Neural crest cell (in vitro differentiated cells): ENCODE data around the gene OSBPL1A. TPM values are rescaled to one million over a fixed set of nuclear protein-coding genes. Genes with fewer than 3 reads are reported as not detected.

Source experiments
- DNase-seq: peaks from one replicate; pipeline ENCODE4 v3.0.0; 2021; ENCODE audit warnings: low read depth, mixed read lengths, low spot score
- H3K27ac Mint-ChIP-seq: one replicate; pipeline ENCODE4 v1.8.0; 2021; ENCODE audit warnings: mild to moderate bottlenecking, mixed read lengths; ENCODE audit not compliant: unreplicated experiment
- H3K27me3 Mint-ChIP-seq: 2 replicates; pipeline ENCODE4 v1.8.0; 2021; ENCODE audit warnings: low read depth, mild to moderate bottlenecking, mixed read lengths
- H3K36me3 Mint-ChIP-seq: 2 replicates; pipeline ENCODE4 v1.8.0; 2021; ENCODE audit warnings: low read depth, mild to moderate bottlenecking, mixed read lengths
- H3K4me1 Mint-ChIP-seq: 2 replicates; pipeline ENCODE4 v1.8.0; 2021; ENCODE audit warnings: mixed read lengths
- H3K4me3 Mint-ChIP-seq: one replicate; pipeline ENCODE4 v1.8.0; 2021; ENCODE audit warnings: mild to moderate bottlenecking, mixed read lengths
- H3K9me3 Mint-ChIP-seq: 2 replicates; pipeline ENCODE4 v1.8.0; 2021; ENCODE audit warnings: mixed read lengths
- total RNA-seq: library from RNA; stranded (reverse); gene quantifications from 2 replicates; pipeline ENCODE4 v1.2.1, GENCODE V29; 2021
- TF ChIP-seq, protein P1 (sequence below): fragments of 200-600 bp; sonication (generic); conservative IDR thresholded peaks from 2 replicates; pipeline ENCODE4 v1.5.0; 2021; ENCODE audit warnings: antibody characterized with exemption, mild to moderate bottlenecking

Gene OSBPL1A
- total RNA-seq, 1 donor from 2014 or later, result 45.8 TPM

DNA sequence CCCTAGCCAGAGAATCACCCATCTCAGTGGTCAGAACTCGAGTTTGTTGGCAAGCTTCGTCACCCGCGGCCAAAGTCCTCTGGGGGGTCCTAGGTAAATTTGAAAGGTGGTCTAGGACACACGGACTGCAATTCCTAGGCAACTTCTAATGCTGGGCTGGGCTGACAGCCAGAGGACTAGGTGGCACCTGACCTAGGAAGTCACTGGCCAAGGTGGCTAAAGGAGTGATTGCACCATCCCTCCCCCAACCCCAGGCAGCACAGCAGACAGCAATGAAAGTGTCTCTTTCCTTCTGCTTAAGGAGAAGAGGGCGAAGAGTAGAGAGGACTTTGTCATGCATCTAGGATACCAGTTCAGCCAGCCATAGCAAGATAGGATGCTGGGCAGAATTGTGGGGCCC is 147.9 kb downstream of the OSBPL1A start:
- no peaks in the 10 kb centered on the region for H3K27me3 Mint-ChIP-seq

DNA sequence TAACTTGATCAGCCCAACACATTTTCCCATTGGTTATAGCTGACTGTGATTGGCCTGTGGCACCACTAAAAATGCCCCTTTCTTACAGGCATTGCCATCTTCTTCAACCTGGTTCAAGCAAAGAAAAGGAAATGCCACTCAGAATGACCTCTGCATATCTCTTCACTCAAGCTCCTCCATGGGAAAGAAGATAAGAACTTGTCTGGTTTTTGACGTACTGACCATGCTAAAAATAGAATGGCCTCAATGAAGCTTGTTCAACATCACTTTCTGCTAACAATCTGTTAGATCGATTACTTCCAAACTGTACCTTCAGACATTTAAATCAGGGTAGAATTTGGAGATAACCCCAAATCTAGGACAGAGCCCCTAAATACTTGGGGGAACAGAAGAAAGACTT is 149.3 kb downstream of the OSBPL1A start:
- TF ChIP-seq, protein P1, sequence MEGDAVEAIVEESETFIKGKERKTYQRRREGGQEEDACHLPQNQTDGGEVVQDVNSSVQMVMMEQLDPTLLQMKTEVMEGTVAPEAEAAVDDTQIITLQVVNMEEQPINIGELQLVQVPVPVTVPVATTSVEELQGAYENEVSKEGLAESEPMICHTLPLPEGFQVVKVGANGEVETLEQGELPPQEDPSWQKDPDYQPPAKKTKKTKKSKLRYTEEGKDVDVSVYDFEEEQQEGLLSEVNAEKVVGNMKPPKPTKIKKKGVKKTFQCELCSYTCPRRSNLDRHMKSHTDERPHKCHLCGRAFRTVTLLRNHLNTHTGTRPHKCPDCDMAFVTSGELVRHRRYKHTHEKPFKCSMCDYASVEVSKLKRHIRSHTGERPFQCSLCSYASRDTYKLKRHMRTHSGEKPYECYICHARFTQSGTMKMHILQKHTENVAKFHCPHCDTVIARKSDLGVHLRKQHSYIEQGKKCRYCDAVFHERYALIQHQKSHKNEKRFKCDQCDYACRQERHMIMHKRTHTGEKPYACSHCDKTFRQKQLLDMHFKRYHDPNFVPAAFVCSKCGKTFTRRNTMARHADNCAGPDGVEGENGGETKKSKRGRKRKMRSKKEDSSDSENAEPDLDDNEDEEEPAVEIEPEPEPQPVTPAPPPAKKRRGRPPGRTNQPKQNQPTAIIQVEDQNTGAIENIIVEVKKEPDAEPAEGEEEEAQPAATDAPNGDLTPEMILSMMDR, result no peak
- H3K9me3 Mint-ChIP-seq, result peaks cover 2% of the 10 kb centered on the region
- no peaks in the 10 kb centered on the region for H3K27me3 Mint-ChIP-seq
- no peak overlapping the region for H3K27ac Mint-ChIP-seq
- H3K4me3 Mint-ChIP-seq, result no peak overlapping the region
- peaks cover 19% of the 10 kb centered on the region for H3K36me3 Mint-ChIP-seq
- H3K4me1 Mint-ChIP-seq, result peaks cover 7% of the 10 kb centered on the region
- DNase-seq, result no peak

More for the DNA sequence above, 147.9 kb downstream of the OSBPL1A start:
- peaks cover 19% of the 10 kb centered on the region for H3K36me3 Mint-ChIP-seq
- no peak for DNase-seq
- peaks cover 7% of the 10 kb centered on the region for H3K4me1 Mint-ChIP-seq
- peaks cover 2% of the 10 kb centered on the region for H3K9me3 Mint-ChIP-seq
- no peak overlapping the region for H3K27ac Mint-ChIP-seq
- TF ChIP-seq, protein P1, result no peak
- H3K4me3 Mint-ChIP-seq, result no peak overlapping the region

DNA sequence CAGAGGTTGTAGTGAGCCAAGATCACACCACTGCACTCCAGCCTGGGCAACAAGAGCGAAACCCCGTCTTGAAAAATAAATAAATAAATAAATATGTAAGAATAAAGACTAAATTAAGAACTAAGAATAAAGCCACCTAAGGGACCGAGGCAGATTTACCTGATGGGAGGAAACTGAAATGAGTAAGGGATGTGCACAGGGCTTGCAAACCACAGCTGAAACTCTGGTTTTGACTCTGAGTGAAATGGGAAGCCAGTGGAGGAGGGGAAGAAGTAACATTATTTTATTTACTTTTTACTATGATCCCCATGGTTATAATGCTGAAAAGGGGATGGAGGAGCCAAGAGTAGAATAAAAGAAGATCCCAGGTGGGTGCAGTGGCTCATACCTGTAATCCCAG is 151.5 kb downstream of the OSBPL1A start:
- no peaks in the 10 kb centered on the region for H3K4me1 Mint-ChIP-seq
- no peak overlapping the region for H3K4me3 Mint-ChIP-seq
- DNase-seq, result no peak
- H3K36me3 Mint-ChIP-seq, result peaks cover 9% of the 10 kb centered on the region
- no peaks in the 10 kb centered on the region for H3K27me3 Mint-ChIP-seq
- H3K27ac Mint-ChIP-seq, result no peak overlapping the region
- TF ChIP-seq, protein P1, result no peak
- no peaks in the 10 kb centered on the region for H3K9me3 Mint-ChIP-seq

DNA sequence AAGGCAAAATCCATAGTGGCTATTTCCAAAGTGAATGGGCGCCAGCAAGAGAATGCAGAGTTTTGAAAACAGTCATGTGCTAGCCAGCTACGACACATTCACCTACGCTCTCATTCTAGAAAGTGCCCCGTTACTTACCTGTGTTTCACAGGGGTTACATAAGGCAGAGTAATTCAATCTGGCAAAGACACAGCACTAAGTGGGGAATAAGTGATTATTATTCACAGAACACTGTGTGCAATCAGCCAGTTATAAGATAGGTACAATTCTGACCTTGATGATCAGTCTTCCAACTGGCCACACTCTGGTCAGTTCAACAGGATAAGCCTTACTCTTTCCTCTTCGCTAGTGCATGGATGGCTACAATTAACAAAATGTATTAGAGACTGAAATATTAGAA is 152.9 kb downstream of the OSBPL1A start:
- no peak for DNase-seq
- H3K4me1 Mint-ChIP-seq, result no peaks in the 10 kb centered on the region
- peaks cover 9% of the 10 kb centered on the region for H3K36me3 Mint-ChIP-seq
- no peaks in the 10 kb centered on the region for H3K27me3 Mint-ChIP-seq
- TF ChIP-seq, protein P1, result no peak
- no peak overlapping the region for H3K4me3 Mint-ChIP-seq
- no peak overlapping the region for H3K27ac Mint-ChIP-seq
- H3K9me3 Mint-ChIP-seq, result no peaks in the 10 kb centered on the region

DNA sequence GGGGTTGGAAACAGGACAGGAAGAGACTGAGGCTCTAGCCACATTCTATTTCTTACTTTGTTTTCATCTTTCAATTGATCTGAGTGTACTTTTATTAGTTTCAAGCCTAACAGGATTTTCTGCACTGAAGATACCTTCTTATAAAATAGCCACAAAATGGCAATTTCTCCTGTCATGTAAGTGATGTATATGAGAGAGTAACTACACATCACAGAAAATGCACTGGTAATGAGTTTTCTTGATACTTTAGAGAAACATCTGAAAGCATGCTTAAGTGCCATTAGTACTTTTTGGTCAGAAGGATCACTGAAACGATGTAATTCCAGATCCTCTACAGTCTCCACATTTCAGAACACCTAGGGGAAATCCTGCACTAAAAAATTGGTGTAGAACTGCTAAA is 153.9 kb downstream of the OSBPL1A start:
- no peak overlapping the region for H3K4me3 Mint-ChIP-seq

More for the DNA sequence above, 153.9 kb downstream of the OSBPL1A start:
- no peaks in the 10 kb centered on the region for H3K9me3 Mint-ChIP-seq
- H3K27ac Mint-ChIP-seq, result peak overlapping the region; percentile 5
- no peaks in the 10 kb centered on the region for H3K27me3 Mint-ChIP-seq
- H3K4me1 Mint-ChIP-seq, result peaks cover 8% of the 10 kb centered on the region
- TF ChIP-seq, protein P1, result no peak
- DNase-seq, result no peak
- peaks cover 9% of the 10 kb centered on the region for H3K36me3 Mint-ChIP-seq
